Peyer's patch (tissue), 4 donors: ENCODE measurements around the gene IL1RAPL1.

Experiments
- CTCF ChIP-seq, 6 experiments: fragments of 450-650 bp in 4 of 6; fragments of 200-600 bp in 2 of 6; sonication (generic) in 1 of 6; IDR thresholded peaks; one replicate each; pipeline ENCODE4 v1.5.1; 2017 to 2019; ENCODE audit warnings: antibody characterized with exemption in 6 of 6, mild to moderate bottlenecking in 3 of 6, moderate library complexity in 1 of 6
- POLR2A ChIP-seq, 2 donors: fragments of 450-650 bp; IDR thresholded peaks; one replicate each; pipeline ENCODE4 v1.5.1; 2017; ENCODE audit warnings: antibody characterized with exemption in 2 of 2, mild to moderate bottlenecking in 2 of 2, moderate library complexity in 2 of 2

GRCh38 chrX:28542791-28543190, 44.5 kb upstream of the IL1RAPL1 start:
- TF ChIP-seq CTCF (IDR thresholded peaks at IDR 0.05) (no peak), POLR2A (IDR thresholded peaks at IDR 0.05) (no peak)
